Umbilical cord (tissue), 2 donors: Measurements from ENCODE around the gene STAT5A. TPM values are rescaled to one million over a fixed set of nuclear protein-coding genes. Genes with fewer than 3 reads are reported as not detected.
"Not testable (repeated sequence)": the region's sequence is repeated elsewhere in the genome, so short reads cannot be mapped to it uniquely, and the experiment has no call there.

ENCODE experiments used
- DNase-seq: peaks from one replicate; pipeline ENCODE4 v3.0.0-alpha.2; 2015; ENCODE audit warnings: low spot score
- total RNA-seq: library from RNA; depleted of rRNA; stranded (reverse); fragments of >200 nt; gene quantifications from one replicate; pipeline ENCODE4 v1.2.3, GENCODE V29; 2014; ENCODE audit warnings: low replicate concordance; ENCODE audit not compliant: insufficient read depth

STAT5A gene
- 66.7 TPM for total RNA-seq

GRCh38 chr17:42287977-42288802, at the start of gene STAT5A:
Gene STAT5A (plus strand): TSS chr17:42288498. CDS start chr17:42289412, 914 bp downstream.
- DNase-seq = peak; percentile 86

- not testable (repeated sequence) for DNase-seq
Measured at GRCh38 chr17:42239576-42239975, 48.7 kb upstream of the STAT5A start.

- DNase-seq = no peak
Measured at GRCh38 chr17:42240201-42240600, 48.1 kb upstream of the STAT5A start.

- DNase-seq = not testable (repeated sequence)
Measured at GRCh38 chr17:42240863-42241262, 47.4 kb upstream of the STAT5A start.

- DNase-seq = no peak
Measured at GRCh38 chr17:42241871-42242270, 46.4 kb upstream of the STAT5A start.

GRCh38 chr17:42243493-42243982, 44.8 kb upstream of the STAT5A start:
- no peak for DNase-seq

GRCh38 chr17:42244116-42244515, 44.2 kb upstream of the STAT5A start:
- DNase-seq = not testable (repeated sequence)

GRCh38 chr17:42245183-42245582, 43.1 kb upstream of the STAT5A start:
- DNase-seq = not testable (repeated sequence)

GRCh38 chr17:42246515-42246914, 41.8 kb upstream of the STAT5A start:
- no peak for DNase-seq

GRCh38 chr17:42247734-42248133, 40.6 kb upstream of the STAT5A start:
- DNase-seq = no peak

- peak; percentile 97 for DNase-seq
Measured at GRCh38 chr17:42248351-42249179, 39.7 kb upstream of the STAT5A start.

GRCh38 chr17:42249681-42250446, 38.4 kb upstream of the STAT5A start:
- DNase-seq = no peak

GRCh38 chr17:42251115-42251514, 37.2 kb upstream of the STAT5A start:
- DNase-seq = no peak

GRCh38 chr17:42252597-42253550, 35.4 kb upstream of the STAT5A start:
- no peak for DNase-seq

GRCh38 chr17:42253578-42253977, 34.7 kb upstream of the STAT5A start:
- no peak for DNase-seq

- no peak for DNase-seq
Measured at GRCh38 chr17:42255445-42255844, 32.9 kb upstream of the STAT5A start.

- no peak for DNase-seq
Measured at GRCh38 chr17:42260318-42260717, 28.0 kb upstream of the STAT5A start.

GRCh38 chr17:42264366-42264765, 23.9 kb upstream of the STAT5A start:
- DNase-seq = not testable (repeated sequence)

GRCh38 chr17:42266462-42266861, 21.8 kb upstream of the STAT5A start:
- DNase-seq = no peak
